Measurements from ENCODE around the gene PSMD12.
"Not testable (repeated sequence)": the region's sequence is repeated elsewhere in the genome, so short reads cannot be mapped to it uniquely, and the experiment has no call there.

Gene PSMD12

DNA sequence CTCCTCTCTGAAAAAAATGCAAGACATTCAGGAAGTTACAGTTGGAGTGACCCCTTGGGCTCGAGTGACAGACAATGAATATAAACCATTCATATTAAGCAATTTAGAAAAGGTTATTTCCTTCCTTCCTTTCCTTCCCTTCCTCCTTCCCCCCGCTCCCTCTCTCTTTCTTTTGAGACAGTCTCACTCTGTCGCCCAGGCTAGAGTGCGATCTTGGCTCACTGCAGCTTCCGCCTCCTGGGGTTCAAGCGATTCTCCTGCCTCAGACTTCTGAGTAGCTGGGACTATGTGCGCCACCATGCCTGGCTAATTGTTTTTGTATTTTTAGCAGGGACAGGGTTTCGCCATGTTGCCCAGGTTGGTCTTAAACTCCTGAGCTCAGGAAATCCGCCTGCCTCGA is 13.2 kb downstream of the PSMD12 start:
- DNase-seq = no peak

GRCh38 chr17:67349420-67349819 is 17.0 kb downstream of the PSMD12 start:
- no peak for DNase-seq

GRCh38 chr17:67347826-67348225 is 18.6 kb downstream of the PSMD12 start:
- DNase-seq = no peak

DNA sequence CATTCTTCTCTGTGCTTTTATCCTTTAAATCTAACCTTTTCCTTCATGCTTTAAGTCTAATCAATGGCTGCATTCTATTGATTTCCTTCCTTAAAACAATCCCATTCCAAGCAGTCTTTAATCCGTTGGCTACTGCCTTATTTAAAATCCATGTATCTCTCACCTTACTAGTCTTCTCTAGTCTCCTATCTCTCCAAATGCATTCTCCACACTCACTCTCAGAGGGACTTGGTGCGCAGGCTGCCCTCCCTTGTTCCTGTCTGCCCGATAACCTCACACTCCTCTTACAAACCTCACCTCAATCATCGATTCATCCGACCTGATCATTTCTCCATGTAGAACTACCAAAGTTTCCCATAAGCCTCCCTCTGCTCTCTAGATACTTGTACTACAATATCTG is 23.1 kb downstream of the PSMD12 start:
- no peak for DNase-seq

DNA sequence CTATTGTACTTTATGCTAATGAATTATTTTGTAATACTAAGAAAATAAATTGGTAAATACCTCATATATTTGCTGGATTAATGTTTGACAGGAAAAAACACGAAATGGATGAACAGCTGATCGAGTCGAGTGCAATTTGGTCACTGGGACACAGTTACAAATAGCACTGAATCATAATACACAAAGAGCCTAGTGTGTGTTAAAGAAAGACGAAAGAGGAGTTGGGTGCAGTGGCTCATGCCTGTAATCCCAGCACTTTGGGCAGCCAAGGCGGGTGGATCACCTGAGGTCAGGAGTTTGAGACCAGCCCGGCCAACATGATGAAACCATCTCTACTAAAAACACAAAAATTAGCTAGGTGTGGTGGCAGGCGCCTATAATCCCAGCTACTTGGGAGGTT is 28.0 kb downstream of the PSMD12 start:
- not testable (repeated sequence) for DNase-seq

DNA sequence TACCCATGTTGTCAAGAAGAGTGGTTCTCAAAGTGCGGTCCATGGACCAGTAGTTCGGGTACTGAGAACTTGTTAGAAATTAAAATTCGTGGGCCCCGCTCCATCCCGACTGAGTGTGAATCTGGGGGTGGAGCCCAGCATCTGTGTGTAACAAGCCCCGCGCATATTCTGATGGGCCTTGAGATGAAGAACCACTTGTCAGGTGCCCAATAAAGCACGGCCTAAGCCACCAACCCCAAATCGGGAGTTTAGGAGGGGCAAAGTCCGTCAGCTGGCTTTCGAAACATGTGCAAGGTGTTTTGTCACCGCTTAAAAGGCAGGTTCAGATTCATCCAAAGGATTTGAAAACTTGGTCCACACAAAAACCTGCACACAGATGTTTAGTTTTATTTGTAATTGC is 29.5 kb downstream of the PSMD12 start:
- DNase-seq = no peak

- DNase-seq = no peak
Measured at GRCh38 chr17:67335245-67335835, 31.0 kb downstream of the PSMD12 start.

DNA sequence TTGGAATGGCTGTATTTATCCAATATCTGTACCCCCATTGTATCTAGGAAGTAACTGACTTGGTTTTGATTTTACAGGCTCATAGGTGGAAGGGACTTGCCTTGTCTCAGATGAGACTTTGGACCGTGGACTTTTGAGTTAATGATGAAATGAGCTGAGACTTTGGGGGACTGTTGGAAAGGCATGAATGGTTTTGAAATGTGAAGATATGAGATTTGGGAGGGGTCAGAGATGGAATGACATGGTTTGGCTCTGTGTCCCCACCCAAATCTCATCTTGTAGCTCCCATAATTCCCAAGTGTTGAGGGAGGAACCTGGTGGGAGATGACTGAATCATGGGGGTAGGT is 34.2 kb downstream of the PSMD12 start:
- not testable (repeated sequence) for DNase-seq

DNA sequence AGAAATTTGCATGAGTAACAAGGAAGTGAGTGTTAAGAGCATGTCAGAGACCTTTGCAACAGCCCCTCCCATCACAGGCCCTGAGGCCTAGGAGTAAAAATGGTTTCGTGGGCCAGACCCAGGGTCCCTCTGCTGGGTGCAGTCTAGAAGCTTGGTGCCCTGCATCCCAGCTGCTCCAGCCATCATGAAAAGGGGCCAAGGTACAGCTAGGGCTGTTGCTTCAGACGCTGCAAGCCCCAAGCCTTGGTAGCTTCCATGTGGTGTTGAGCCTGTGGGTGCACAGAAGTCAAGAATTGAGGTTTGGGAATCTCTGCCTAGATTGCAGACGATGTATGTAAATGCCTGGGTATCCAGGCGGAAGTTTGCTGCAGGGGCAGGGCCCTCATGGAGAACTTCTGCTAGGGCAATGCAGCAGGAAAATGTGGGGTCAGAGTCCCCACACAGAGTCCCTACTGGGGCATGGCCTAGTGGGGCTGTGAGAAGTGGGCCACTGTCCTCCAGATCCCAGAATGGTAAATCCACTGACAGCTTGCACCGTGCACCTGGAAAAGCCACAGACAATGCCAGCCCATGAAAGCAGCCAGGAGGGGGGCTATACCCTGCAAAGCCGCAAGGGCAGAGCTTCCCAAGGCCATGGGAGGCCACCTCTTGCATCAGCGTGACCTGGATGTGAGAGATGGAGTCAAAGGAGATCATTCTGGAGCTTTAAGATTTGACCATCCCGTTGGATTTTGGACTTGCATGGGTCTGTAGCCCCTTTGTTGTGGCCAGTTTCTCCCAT is 34.8 kb downstream of the PSMD12 start:
- not testable (repeated sequence) for DNase-seq

GRCh38 chr17:67328026-67328425 is 38.4 kb downstream of the PSMD12 start:
- no peak for DNase-seq

GRCh38 chr17:67326959-67327745 is 39.2 kb downstream of the PSMD12 start:
- DNase-seq = not testable (repeated sequence)

DNA sequence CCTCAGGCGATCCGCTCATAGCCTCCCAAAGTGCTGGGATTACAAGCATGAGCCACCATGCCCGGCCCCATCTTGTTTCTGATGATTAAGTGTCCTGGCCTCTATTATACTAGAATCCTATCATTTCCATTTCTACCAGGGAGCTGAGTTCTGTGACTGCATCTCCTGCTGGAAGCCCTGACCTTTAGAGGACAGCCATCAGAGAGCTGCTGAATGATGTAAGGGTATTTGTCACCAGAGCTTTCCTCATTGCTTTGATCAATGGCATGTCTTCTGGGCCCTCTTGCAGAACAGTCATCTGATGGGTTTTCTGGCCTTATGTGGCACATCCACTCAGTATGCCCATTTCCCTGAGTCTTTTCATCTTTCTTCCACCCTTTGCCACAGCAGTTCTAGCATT is 39.9 kb downstream of the PSMD12 start:
- DNase-seq = no peak

GRCh38 chr17:67324330-67324729 is 42.0 kb downstream of the PSMD12 start:
- DNase-seq = no peak

GRCh38 chr17:67323445-67323844 is 42.9 kb downstream of the PSMD12 start:
- DNase-seq = no peak

GRCh38 chr17:67322042-67322787 is 44.2 kb downstream of the PSMD12 start:
- DNase-seq = no peak

DNA sequence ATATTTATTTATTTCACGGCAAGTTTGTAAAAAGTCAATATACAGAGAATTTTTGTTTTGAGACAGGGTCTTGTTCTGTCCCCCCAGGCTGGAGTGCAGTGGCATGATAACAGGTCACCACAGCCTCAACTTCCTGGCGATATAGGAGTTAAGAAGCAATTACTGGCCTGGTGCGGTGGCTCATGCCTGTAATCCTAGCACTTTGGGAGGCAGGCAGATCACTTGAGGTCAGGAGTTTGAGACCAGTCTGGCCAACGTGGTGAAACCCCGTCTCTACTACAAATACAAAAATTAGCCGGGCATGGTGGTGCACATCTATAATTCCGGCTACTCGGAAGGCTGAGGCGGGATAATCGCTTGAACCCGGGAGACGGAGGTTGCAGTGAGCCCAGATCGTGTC is 44.9 kb downstream of the PSMD12 start:
- not testable (repeated sequence) for DNase-seq

GRCh38 chr17:67316781-67317180 is 49.6 kb downstream of the PSMD12 start:
- no peak for DNase-seq

DNA sequence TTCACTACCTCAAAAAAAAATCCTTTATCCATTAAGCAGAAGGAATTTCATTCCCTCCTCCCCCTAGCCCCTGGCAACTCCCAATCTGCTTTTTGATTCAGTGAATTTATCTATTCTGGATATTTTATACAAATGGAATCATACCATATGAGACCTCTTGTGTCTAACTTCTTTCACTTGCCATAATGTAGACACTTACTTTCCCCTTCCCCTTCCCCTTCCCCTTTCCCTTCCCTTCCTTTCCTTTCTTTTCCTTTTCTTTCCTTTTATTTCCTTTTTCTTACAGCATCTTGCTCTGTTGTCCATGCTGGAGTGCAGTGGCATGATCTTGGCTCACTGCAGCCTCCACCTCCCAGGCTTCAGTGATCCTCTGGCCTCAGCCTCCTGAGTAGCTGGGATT is 50.5 kb downstream of the PSMD12 start:
- DNase-seq = no peak

- no peak for DNase-seq
Measured at GRCh38 chr17:67312265-67312664, 54.1 kb downstream of the PSMD12 start.

GRCh38 chr17:67311575-67311974 is 54.8 kb downstream of the PSMD12 start:
- DNase-seq = no peak

- no peak for DNase-seq
Measured at GRCh38 chr17:67310406-67310805, 56.0 kb downstream of the PSMD12 start.

DNA sequence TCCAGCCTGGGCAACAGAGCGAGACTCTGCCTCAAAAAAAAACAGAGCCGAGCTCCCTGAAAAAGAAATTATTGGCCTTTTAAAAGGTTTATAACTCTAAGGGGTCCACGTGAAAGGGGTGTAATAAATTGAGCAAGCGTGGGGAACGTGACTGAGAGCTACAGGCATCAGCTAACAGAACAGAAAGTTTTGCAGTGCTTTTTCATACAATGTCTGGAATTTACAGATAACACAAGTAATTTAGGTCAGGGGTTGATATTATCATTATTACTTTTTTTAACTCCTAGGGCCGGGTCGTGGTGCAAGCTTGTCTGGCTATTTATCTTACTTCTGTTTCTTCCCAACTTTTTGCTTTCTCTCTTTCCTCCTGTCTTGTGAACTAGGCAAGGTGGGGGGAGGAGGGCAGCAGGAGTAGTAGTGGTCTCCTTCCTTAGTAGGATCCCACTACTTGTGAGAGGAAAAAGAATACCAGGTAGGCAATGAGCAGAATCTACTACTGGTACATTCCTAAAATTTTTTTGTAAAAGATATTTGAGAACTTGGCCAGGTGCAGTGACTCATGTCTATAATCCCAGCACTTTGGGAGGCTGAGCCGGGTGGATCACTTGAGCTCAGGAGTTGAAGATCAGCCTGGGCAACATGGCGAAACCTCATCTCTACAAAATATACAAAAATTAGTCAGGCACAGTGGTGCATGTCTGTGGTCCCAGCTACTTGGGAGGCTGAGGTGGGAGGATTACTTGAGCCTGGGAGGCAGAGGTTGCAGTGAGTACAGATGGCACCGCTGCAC is 60.7 kb downstream of the PSMD12 start:
- DNase-seq = not testable (repeated sequence)

Data from NCI-H1436 treated with DMSO at 0.1 percent for 48 hours (cell line).